ENCODE results near the gene NOXA1. TPM values are rescaled to one million over a fixed set of nuclear protein-coding genes. Genes with fewer than 3 reads are reported as not detected.

NOXA1 gene
- total RNA-seq, 1 donor from 2014 or later, result 16.3 TPM

- Mint-ChIP-seq H3K4me1 (ENCODE audit: low read depth) (peaks cover 7% of the 10 kb centered on the region), H3K27ac (peak within 1 kb of the TSS; percentile 77), H3K9me3 (ENCODE audit: low read depth) (no peaks in the 10 kb centered on the region), H3K4me3 (ENCODE audit: low read depth) (peak within 1 kb of the TSS; percentile 74), H3K27me3 (peaks cover 5% of the 10 kb centered on the region), H3K36me3 (ENCODE audit: insufficient read depth) (no peaks in the 10 kb centered on the region)
- peak; percentile 83 for DNase-seq (ENCODE audit: low spot score, unreplicated experiment)
- TF ChIP-seq CTCF (IDR thresholded peaks at IDR 0.05; ENCODE audit: unreplicated experiment), result no peak
Observed at GRCh38 chr9:137441289-137441934, 18.2 kb downstream of the NOXA1 start, which contains the start of gene ENTPD8. TSS of gene ENTPD8 (minus strand) at chr9:137441357. CDS start at chr9:137438285, 3,072 bp downstream.

- DNase-seq (ENCODE audit: low spot score, unreplicated experiment), result no peak
- Mint-ChIP-seq H3K27ac (peak overlapping the region; percentile 77), H3K36me3 (ENCODE audit: insufficient read depth) (no peaks in the 10 kb centered on the region)
Observed at GRCh38 chr9:137441935-137442321, 18.7 kb downstream of the NOXA1 start.

GRCh38 chr9:137444106-137444790, 21.1 kb downstream of the NOXA1 start:
- peak overlapping the region; percentile 79 for H3K27ac Mint-ChIP-seq
- H3K9me3 Mint-ChIP-seq (ENCODE audit: low read depth), result no peaks in the 10 kb centered on the region
- peaks cover 8% of the 10 kb centered on the region for H3K27me3 Mint-ChIP-seq
- H3K36me3 Mint-ChIP-seq (ENCODE audit: insufficient read depth), result no peaks in the 10 kb centered on the region
- DNase-seq (ENCODE audit: low spot score, unreplicated experiment), result no peak
- peaks cover 8% of the 10 kb centered on the region for H3K4me1 Mint-ChIP-seq (ENCODE audit: low read depth)
- no peak overlapping the region for H3K4me3 Mint-ChIP-seq (ENCODE audit: low read depth)
- no peak for TF ChIP-seq CTCF (IDR thresholded peaks at IDR 0.05; ENCODE audit: unreplicated experiment)

More at GRCh38 chr9:137441935-137442321, 18.7 kb downstream of the NOXA1 start:
- TF ChIP-seq CTCF (IDR thresholded peaks at IDR 0.05; ENCODE audit: unreplicated experiment), result no peak
- H3K27me3 Mint-ChIP-seq, result peaks cover 5% of the 10 kb centered on the region
- H3K9me3 Mint-ChIP-seq (ENCODE audit: low read depth), result no peaks in the 10 kb centered on the region
- peak overlapping the region; percentile 74 for H3K4me3 Mint-ChIP-seq (ENCODE audit: low read depth)
- peaks cover 7% of the 10 kb centered on the region for H3K4me1 Mint-ChIP-seq (ENCODE audit: low read depth)

- peaks cover 8% of the 10 kb centered on the region for H3K27me3 Mint-ChIP-seq
- H3K27ac Mint-ChIP-seq, result peak overlapping the region; percentile 65
- peak; percentile 72 for DNase-seq (ENCODE audit: low spot score, unreplicated experiment)
- no peaks in the 10 kb centered on the region for H3K9me3 Mint-ChIP-seq (ENCODE audit: low read depth)
- peak; percentile 80 for TF ChIP-seq CTCF (IDR thresholded peaks at IDR 0.05; ENCODE audit: unreplicated experiment)
- H3K36me3 Mint-ChIP-seq (ENCODE audit: insufficient read depth), result no peaks in the 10 kb centered on the region
- H3K4me1 Mint-ChIP-seq (ENCODE audit: low read depth), result peaks cover 7% of the 10 kb centered on the region
- peak overlapping the region; percentile 51 for H3K4me3 Mint-ChIP-seq (ENCODE audit: low read depth)
Observed at GRCh38 chr9:137445275-137445807, 22.1 kb downstream of the NOXA1 start.

GRCh38 chr9:137445930-137446431, 22.8 kb downstream of the NOXA1 start:
- no peak for TF ChIP-seq CTCF (IDR thresholded peaks at IDR 0.05; ENCODE audit: unreplicated experiment)
- Mint-ChIP-seq H3K4me3 (ENCODE audit: low read depth) (no peak overlapping the region), H3K36me3 (ENCODE audit: insufficient read depth) (no peaks in the 10 kb centered on the region), H3K4me1 (ENCODE audit: low read depth) (peaks cover 7% of the 10 kb centered on the region), H3K27me3 (peaks cover 8% of the 10 kb centered on the region), H3K9me3 (ENCODE audit: low read depth) (no peaks in the 10 kb centered on the region), H3K27ac (no peak overlapping the region)
- DNase-seq (ENCODE audit: low spot score, unreplicated experiment), result no peak

All from progenitor cell of endocrine pancreas (in vitro differentiated cells).